GM23248 (cell line): Measurements from ENCODE around the gene MED9. TPM values are rescaled to one million over a fixed set of nuclear protein-coding genes. Genes with fewer than 3 reads are reported as not detected.

ENCODE experiments used
- DNase-seq: peaks from one replicate; pipeline ENCODE4 v3.0.0-alpha.2; 2015
- H2AFZ ChIP-seq: fragments of 200-600 bp; sonication (generic); 2 replicates; pipeline ENCODE4 v1.6.1; 2016; ENCODE audit warnings: antibody characterized with exemption
- H3F3A ChIP-seq: fragments of 200-600 bp; sonication (generic); 2 replicates; pipeline ENCODE4 v1.6.1; 2016; ENCODE audit warnings: mild to moderate bottlenecking, antibody characterized with exemption, mixed run types; ENCODE audit not compliant: insufficient read depth
- H3K27ac ChIP-seq: fragments of 200-600 bp; sonication (generic); 2 replicates; pipeline ENCODE4 v1.5.1; 2016; ENCODE audit warnings: mild to moderate bottlenecking
- H3K27me3 ChIP-seq: fragments of 200-600 bp; sonication (generic); replicated peaks from 2 replicates; pipeline ENCODE4 v1.6.1; 2016; ENCODE audit warnings: mild to moderate bottlenecking; ENCODE audit not compliant: insufficient read depth
- H3K36me3 ChIP-seq: fragments of 200-600 bp; sonication (generic); 2 replicates; pipeline ENCODE4 v1.6.1; 2016; ENCODE audit warnings: low read depth, mild to moderate bottlenecking
- H3K4me1 ChIP-seq: fragments of 200-600 bp; sonication (generic); 2 replicates; pipeline ENCODE4 v1.6.1; 2016; ENCODE audit warnings: mild to moderate bottlenecking; ENCODE audit not compliant: insufficient read depth
- H3K4me2 ChIP-seq: fragments of 200-600 bp; sonication (generic); one replicate; pipeline ENCODE4 v1.6.1; 2016; ENCODE audit warnings: mild to moderate bottlenecking; ENCODE audit not compliant: unreplicated experiment
- H3K4me3 ChIP-seq: fragments of 200-600 bp; sonication (generic); 2 replicates; pipeline ENCODE4 v1.5.1; 2016; ENCODE audit warnings: mild to moderate bottlenecking
- H3K79me2 ChIP-seq: fragments of 200-600 bp; sonication (generic); 2 replicates; pipeline ENCODE4 v1.6.1; 2016; ENCODE audit warnings: mild to moderate bottlenecking; ENCODE audit not compliant: insufficient read depth
- H3K9ac ChIP-seq: fragments of 200-600 bp; sonication (generic); 2 replicates; pipeline ENCODE4 v1.6.1; 2016; ENCODE audit warnings: mild to moderate bottlenecking
- H3K9me2 ChIP-seq: fragments of 200-600 bp; sonication (generic); 2 replicates; pipeline ENCODE4 v1.6.1; 2016; ENCODE audit warnings: mixed run types, mild to moderate bottlenecking, moderate library complexity; ENCODE audit not compliant: insufficient read depth
- H3K9me3 ChIP-seq: fragments of 200-600 bp; sonication (generic); one replicate; pipeline ENCODE4 v1.6.1; 2017; ENCODE audit warnings: low read depth
- H4K20me1 ChIP-seq: fragments of 200-600 bp; sonication (generic); 2 replicates; pipeline ENCODE4 v1.6.0; 2016; ENCODE audit not compliant: insufficient read depth
- EZH2 ChIP-seq: fragments of 200-600 bp; sonication (generic); IDR thresholded peaks from 2 replicates; pipeline ENCODE4 v1.6.1; 2018; ENCODE audit warnings: antibody characterized with exemption, mild to moderate bottlenecking; ENCODE audit not compliant: insufficient read depth, poor library complexity, severe bottlenecking
- EZH2phosphoT487 ChIP-seq: fragments of 200-600 bp; sonication (generic); IDR thresholded peaks from 2 replicates; pipeline ENCODE4 v1.6.1; 2018; ENCODE audit warnings: antibody characterized with exemption, moderate library complexity, mild to moderate bottlenecking, low read depth; ENCODE audit not compliant: insufficient read depth
- WGBS, 2 experiments: methylation state at CpG; one replicate each; pipeline ENCODE4 v1.1.6; 2015 to 2017; ENCODE audit warnings: low lambda C conversion rate in 2 of 2, low coverage in 1 of 2; ENCODE audit errors: missing lambda C conversion rate in 2 of 2; 5-methylcytosine and 5-hydroxymethylcytosine counted together
- in situ Hi-C: fragments of 300-500 bp; cut with MboI; formaldehyde crosslinking; loops from 2 replicates; pipeline ENCODE4 v1.15.0; 2020
- polyA plus RNA-seq: library from polyadenylated mRNA; unstranded; fragments of >200 nt; fragmentation: Nextera tagmentation; extraction: Ambion mirVana; gene quantifications from 2 replicates; pipeline ENCODE4 v1.2.1, GENCODE V29; 2016
- small RNA-seq: library from RNA; depleted of rRNA; stranded (forward); fragments of <200 nt; gene quantifications from one replicate; pipeline ENCODE3, GENCODE V24; 2014; ENCODE audit warnings: low read depth, low replicate concordance
- total RNA-seq: library from RNA; depleted of rRNA; stranded (reverse); fragments of >200 nt; shearing (Covaris generic); gene quantifications from 2 replicates; pipeline ENCODE4 v1.2.3, GENCODE V29; 2014; rRNA removed

The MED9 gene
- total and polyA plus RNA-seq, 2 experiments from 2014 or later = 10.0 to 10.3 TPM

DNA sequence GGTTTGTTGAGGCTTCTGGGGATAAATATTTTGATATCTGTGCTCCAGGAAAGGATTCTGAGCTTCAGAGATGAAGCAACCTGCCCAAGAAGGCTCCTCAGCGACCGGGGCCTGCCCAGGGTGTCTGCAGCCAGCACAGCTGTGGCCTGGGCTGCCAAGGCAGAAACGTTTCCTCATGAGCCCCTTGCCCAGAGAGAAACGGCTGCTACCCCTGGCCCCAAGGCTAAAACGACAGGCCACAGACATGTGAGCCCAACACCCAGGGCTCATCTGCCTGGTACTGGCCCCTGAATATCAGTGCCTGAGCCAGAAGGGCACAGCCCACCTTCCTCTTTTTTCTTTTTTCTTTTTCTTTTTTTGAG lies 64.8 kb downstream of the MED9 start:
- WGBS, 2 experiments = 55 to 66% methylated on average over 5 of the region's 5 CpGs
- no peak overlapping the region for H3K27ac ChIP-seq
- in situ Hi-C loops = no loop called here
- H3F3A ChIP-seq = no peaks in the 10 kb centered on the region
- H4K20me1 ChIP-seq = no peaks in the 10 kb centered on the region
- H3K36me3 ChIP-seq = no peaks in the 10 kb centered on the region
- peaks cover 8% of the 10 kb centered on the region for H3K4me1 ChIP-seq
- H3K4me2 ChIP-seq = no peak overlapping the region
- H3K9ac ChIP-seq = no peak overlapping the region
- H3K4me3 ChIP-seq = no peak overlapping the region
- H2AFZ ChIP-seq = no peak overlapping the region
- H3K9me2 ChIP-seq = no peaks in the 10 kb centered on the region
- no peaks in the 10 kb centered on the region for H3K79me2 ChIP-seq
- H3K9me3 ChIP-seq = no peaks in the 10 kb centered on the region
- no peak for DNase-seq
- TF ChIP-seq EZH2phosphoT487 = no peak
- TF ChIP-seq EZH2 = no peak
- no peaks in the 10 kb centered on the region for H3K27me3 ChIP-seq

Small RNAs within 50 kb of the gene (small RNA-seq; reads per million reads assigned to genes)
- gene RF00019 = not detected

Other genes starting within 250 kb of the MED9 start
- gene FLCN, start 239.8 kb upstream of the MED9 start, total RNA-seq = 12.0 and 21.5 TPM in 2 replicates
- 7.3 and 10.0 TPM in 2 replicates for gene FLCN, start 239.8 kb upstream of the MED9 start, polyA plus RNA-seq
- gene COPS3, start 195.8 kb upstream of the MED9 start, total RNA-seq = 93.3 and 94.3 TPM in 2 replicates
- gene COPS3, start 195.8 kb upstream of the MED9 start, polyA plus RNA-seq = 89.7 and 90.2 TPM in 2 replicates
- 0.63 and 5.1 TPM in 2 replicates for gene NT5M, start 173.6 kb upstream of the MED9 start, total RNA-seq
- gene NT5M, start 173.6 kb upstream of the MED9 start, polyA plus RNA-seq = 3.3 and 4.5 TPM in 2 replicates
- gene RASD1, start 19.4 kb downstream of the MED9 start, total RNA-seq = 0.89 and 2.2 TPM in 2 replicates
- gene RASD1, start 19.4 kb downstream of the MED9 start, polyA plus RNA-seq = 1.2 and 1.5 TPM in 2 replicates
- gene PEMT, start 114.7 kb downstream of the MED9 start, total RNA-seq = 53.0 and 62.0 TPM in 2 replicates
- gene PEMT, start 114.7 kb downstream of the MED9 start, polyA plus RNA-seq = 60.4 and 68.7 TPM in 2 replicates
- 9.1 and 17.8 TPM in 2 replicates for gene RAI1, start 204.5 kb downstream of the MED9 start, total RNA-seq
- 4.4 and 5.2 TPM in 2 replicates for gene RAI1, start 204.5 kb downstream of the MED9 start, polyA plus RNA-seq